Left ventricle myocardium inferior (tissue), 1 donor: ENCODE data around the gene ZIC3. TPM values are rescaled to one million over a fixed set of nuclear protein-coding genes. Genes with fewer than 3 reads are reported as not detected.

Experiments
- DNase-seq: peaks from one replicate; pipeline ENCODE4 v3.0.0-alpha.2; 2020
- H3K27ac ChIP-seq: fragments of 200-600 bp; replicated peaks from 2 replicates; pipeline ENCODE4 v1.8.0; 2021
- H3K27me3 ChIP-seq: fragments of 200-600 bp; 2 replicates; pipeline ENCODE4 v1.8.0; 2021; ENCODE audit warnings: low read depth
- H3K36me3 ChIP-seq: fragments of 200-600 bp; 2 replicates; pipeline ENCODE4 v1.8.0; 2021
- H3K4me1 ChIP-seq: fragments of 200-600 bp; 2 replicates; pipeline ENCODE4 v1.8.0; 2021
- H3K4me3 ChIP-seq: fragments of 200-600 bp; 2 replicates; pipeline ENCODE4 v1.8.0; 2021; ENCODE audit warnings: mild to moderate bottlenecking, moderate library complexity
- H3K9me3 ChIP-seq: fragments of 200-600 bp; replicated peaks from 2 replicates; pipeline ENCODE4 v1.8.0; 2021
- CTCF ChIP-seq: fragments of 200-600 bp; IDR thresholded peaks from 2 replicates; pipeline ENCODE4 v1.8.0; 2021; ENCODE audit warnings: antibody characterized with exemption, mild to moderate bottlenecking, borderline replicate concordance
- intact Hi-C: fragments of 100-400 bp; cut with micrococcal nuclease; formaldehyde crosslinking; loops from one replicate; pipeline ENCODE4 v1.11.0; 2022
- long read RNA-seq: library from polyadenylated mRNA; unstranded; transcript quantifications from one replicate; pipeline ENCODE4 v2.0.0, GENCODE V29; 2021
- total RNA-seq: library from RNA; stranded (reverse); fragmentation: NEBNext Ultra II Directional; extraction: Animal tissue kit (Norgen Biotek cat#: 25700); gene quantifications from one replicate; pipeline ENCODE4 v1.2.1, GENCODE V29; 2021
- donor health status: DM: no; HTN: yes; CAD: no; lungs with severe emphysema.

Gene ZIC3
- total RNA-seq: not detected
- long read RNA-seq: 0 reads

- DNase-seq: peak; percentile 57
- Histone ChIP-seq H3K27ac (no peak within 1 kb of the TSS), H3K9me3 (no peaks in the 10 kb centered on the region), H3K36me3 (no peaks in the 10 kb centered on the region), H3K27me3 (peaks cover 100% of the 10 kb centered on the region), H3K4me3 (peak within 1 kb of the TSS; percentile 72), H3K4me1 (peaks cover 23% of the 10 kb centered on the region)
- no peak for TF ChIP-seq CTCF
- intact Hi-C loops: no loop called here
These were observed at the start of gene ZIC3 for GRCh38 chrX:137565921-137566745. Gene ZIC3, plus strand, starts transcription at chrX:137566127. Its CDS starts 565 bp downstream, at chrX:137566692.

GRCh38 chrX:137519459-137519858, 46.5 kb upstream of the ZIC3 start:
- Histone ChIP-seq H3K9me3 (no peaks in the 10 kb centered on the region), H3K27ac (no peak overlapping the region), H3K27me3 (no peaks in the 10 kb centered on the region), H3K4me3 (no peak overlapping the region), H3K36me3 (no peaks in the 10 kb centered on the region), H3K4me1 (no peaks in the 10 kb centered on the region)
- no peak for DNase-seq
- no peak for TF ChIP-seq CTCF
- intact Hi-C loops: no loop called here

GRCh38 chrX:137545711-137546651, 19.9 kb upstream of the ZIC3 start:
- TF ChIP-seq CTCF: no peak
- H3K27me3 ChIP-seq: peaks cover 81% of the 10 kb centered on the region
- intact Hi-C loops: no loop called here

GRCh38 chrX:137547291-137547690, 18.6 kb upstream of the ZIC3 start:
- no peaks in the 10 kb centered on the region for H3K4me1 ChIP-seq
- no peak overlapping the region for H3K4me3 ChIP-seq
- no peak overlapping the region for H3K27ac ChIP-seq
- intact Hi-C loops: no loop called here
- no peaks in the 10 kb centered on the region for H3K36me3 ChIP-seq
- no peak for TF ChIP-seq CTCF
- H3K27me3 ChIP-seq: peaks cover 89% of the 10 kb centered on the region
- DNase-seq: no peak
- no peaks in the 10 kb centered on the region for H3K9me3 ChIP-seq

More at GRCh38 chrX:137545711-137546651, 19.9 kb upstream of the ZIC3 start:
- Histone ChIP-seq H3K9me3 (no peaks in the 10 kb centered on the region), H3K4me3 (no peak overlapping the region), H3K4me1 (no peaks in the 10 kb centered on the region), H3K27ac (no peak overlapping the region), H3K36me3 (no peaks in the 10 kb centered on the region)
- no peak for DNase-seq

GRCh38 chrX:137548261-137548660, 17.7 kb upstream of the ZIC3 start:
- no peak for DNase-seq
- no peak for TF ChIP-seq CTCF
- Histone ChIP-seq H3K27me3 (peaks cover 90% of the 10 kb centered on the region), H3K9me3 (no peaks in the 10 kb centered on the region), H3K4me3 (no peak overlapping the region), H3K27ac (no peak overlapping the region), H3K36me3 (no peaks in the 10 kb centered on the region), H3K4me1 (no peaks in the 10 kb centered on the region)
- intact Hi-C loops: no loop called here
